DND-41 (cell line): ENCODE measurements around the gene AHR.

Experiments used
- ATAC-seq: fragments of 200-7000 bp; cut with Tn5 transposase; 3 replicates; pipeline ENCODE4 v1.9.1; 2021; ENCODE audit warnings: low read depth; ENCODE audit not compliant: insufficient read depth
- DNase-seq: peaks from one replicate; pipeline ENCODE4 v3.0.0-alpha.2; 2020
- H2AFZ ChIP-seq: 2 replicates; pipeline ENCODE4 v1.6.0; 2012; ENCODE audit warnings: low read depth, low read length
- H3K27ac ChIP-seq: 2 replicates; pipeline ENCODE4 v1.5.1; 2012; ENCODE audit warnings: low read length, inconsistent platforms
- H3K27me3 ChIP-seq: fragments of 200-600 bp; sonication (generic); 2 replicates; pipeline ENCODE4 v1.6.0; 2012; ENCODE audit warnings: low read length, mild to moderate bottlenecking, inconsistent platforms; ENCODE audit not compliant: insufficient read depth, poor library complexity
- H3K36me3 ChIP-seq: 2 replicates; pipeline ENCODE4 v1.5.1; 2012; ENCODE audit warnings: low read length, inconsistent platforms; ENCODE audit not compliant: insufficient read depth
- H3K4me1 ChIP-seq: 2 replicates; pipeline ENCODE4 v1.5.1; 2012; ENCODE audit warnings: mild to moderate bottlenecking, low read length; ENCODE audit not compliant: insufficient read depth
- H3K4me2 ChIP-seq: 2 replicates; pipeline ENCODE4 v1.6.0; 2012; ENCODE audit warnings: mild to moderate bottlenecking, moderate library complexity, low read length, inconsistent platforms; ENCODE audit not compliant: insufficient read depth
- H3K4me3 ChIP-seq, 2 experiments: fragments of 200-600 bp in 1 of 2; shearing (Covaris generic) in 1 of 2; 2 replicates each; pipeline ENCODE4 v1.5.1; 2012 to 2016; ENCODE audit warnings: inconsistent platforms in 2 of 2, low read length in 2 of 2, mild to moderate bottlenecking in 2 of 2, low read depth in 1 of 2, moderate library complexity in 1 of 2
- H3K79me2 ChIP-seq: 2 replicates; pipeline ENCODE4 v1.6.0; 2012; ENCODE audit warnings: low read length, inconsistent platforms; ENCODE audit not compliant: insufficient read depth
- H3K9ac ChIP-seq: 2 replicates; pipeline ENCODE4 v1.6.0; 2012; ENCODE audit warnings: low read depth, mild to moderate bottlenecking, inconsistent platforms, low read length, moderate library complexity
- H3K9me3 ChIP-seq: 2 replicates; pipeline ENCODE4 v1.5.1; 2012; ENCODE audit warnings: low read length, moderate library complexity, mild to moderate bottlenecking, inconsistent platforms; ENCODE audit not compliant: insufficient read depth, severe bottlenecking
- H4K20me1 ChIP-seq: 2 replicates; pipeline ENCODE4 v1.6.0; 2012; ENCODE audit warnings: low read length; ENCODE audit not compliant: insufficient read depth
- EZH2 ChIP-seq: IDR thresholded peaks from 3 replicates; pipeline ENCODE4 v1.6.1; 2012; ENCODE audit warnings: borderline replicate concordance, low read depth, mild to moderate bottlenecking, moderate library complexity, low read length, inconsistent platforms; ENCODE audit not compliant: severe bottlenecking
- TF ChIP-seq, protein P1 (sequence below): IDR thresholded peaks from 2 replicates; pipeline ENCODE4 v1.5.1; 2012; ENCODE audit warnings: borderline replicate concordance, low read length, moderate library complexity, mild to moderate bottlenecking; ENCODE audit not compliant: poor library complexity, severe bottlenecking; ENCODE audit errors: extremely low read depth

The AHR gene

DNA sequence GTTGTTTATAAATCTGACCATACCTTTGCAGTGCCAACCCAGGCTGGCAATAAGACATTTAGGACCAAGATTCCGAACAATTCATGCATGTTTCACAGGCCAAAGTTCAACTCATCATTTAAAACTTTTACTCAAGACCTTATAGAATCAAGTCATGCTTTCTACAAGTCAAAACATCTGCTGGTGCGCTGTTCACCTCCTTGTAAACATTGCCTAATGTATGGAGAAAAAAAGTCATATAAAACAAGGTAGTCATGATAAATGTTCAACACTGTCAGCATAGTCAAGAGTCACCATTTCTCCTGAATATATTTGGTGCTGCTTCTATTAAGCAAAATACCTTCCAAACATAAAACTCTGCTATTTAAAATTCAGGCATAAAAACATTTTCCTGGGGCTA is 42.1 kb upstream of the AHR start:
- no peak for DNase-seq
- H4K20me1 ChIP-seq, result no peaks in the 10 kb centered on the region
- H3K27ac ChIP-seq, result no peak overlapping the region
- H3K9ac ChIP-seq, result no peak overlapping the region
- TF ChIP-seq EZH2, result no peak
- TF ChIP-seq, protein P1, sequence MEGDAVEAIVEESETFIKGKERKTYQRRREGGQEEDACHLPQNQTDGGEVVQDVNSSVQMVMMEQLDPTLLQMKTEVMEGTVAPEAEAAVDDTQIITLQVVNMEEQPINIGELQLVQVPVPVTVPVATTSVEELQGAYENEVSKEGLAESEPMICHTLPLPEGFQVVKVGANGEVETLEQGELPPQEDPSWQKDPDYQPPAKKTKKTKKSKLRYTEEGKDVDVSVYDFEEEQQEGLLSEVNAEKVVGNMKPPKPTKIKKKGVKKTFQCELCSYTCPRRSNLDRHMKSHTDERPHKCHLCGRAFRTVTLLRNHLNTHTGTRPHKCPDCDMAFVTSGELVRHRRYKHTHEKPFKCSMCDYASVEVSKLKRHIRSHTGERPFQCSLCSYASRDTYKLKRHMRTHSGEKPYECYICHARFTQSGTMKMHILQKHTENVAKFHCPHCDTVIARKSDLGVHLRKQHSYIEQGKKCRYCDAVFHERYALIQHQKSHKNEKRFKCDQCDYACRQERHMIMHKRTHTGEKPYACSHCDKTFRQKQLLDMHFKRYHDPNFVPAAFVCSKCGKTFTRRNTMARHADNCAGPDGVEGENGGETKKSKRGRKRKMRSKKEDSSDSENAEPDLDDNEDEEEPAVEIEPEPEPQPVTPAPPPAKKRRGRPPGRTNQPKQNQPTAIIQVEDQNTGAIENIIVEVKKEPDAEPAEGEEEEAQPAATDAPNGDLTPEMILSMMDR, result no peak
- H3K9me3 ChIP-seq, result no peaks in the 10 kb centered on the region
- H3K36me3 ChIP-seq, result no peaks in the 10 kb centered on the region
- H3K4me1 ChIP-seq, result no peaks in the 10 kb centered on the region
- no peaks in the 10 kb centered on the region for H3K79me2 ChIP-seq
- no peaks in the 10 kb centered on the region for H3K27me3 ChIP-seq
- no peak for ATAC-seq
- H2AFZ ChIP-seq, result no peak overlapping the region
- no peak overlapping the region for H3K4me2 ChIP-seq
- H3K4me3 ChIP-seq, result no peak overlapping the region

GRCh38 chr7:17266565-17266964 is 31.9 kb upstream of the AHR start:
- no peaks in the 10 kb centered on the region for H4K20me1 ChIP-seq
- no peaks in the 10 kb centered on the region for H3K4me1 ChIP-seq
- H3K9ac ChIP-seq, result no peak overlapping the region
- H3K4me3 ChIP-seq, result no peak overlapping the region
- H3K36me3 ChIP-seq, result no peaks in the 10 kb centered on the region
- TF ChIP-seq EZH2, result no peak
- TF ChIP-seq, protein P1, result no peak
- no peaks in the 10 kb centered on the region for H3K27me3 ChIP-seq
- no peak overlapping the region for H3K4me2 ChIP-seq
- H3K27ac ChIP-seq, result no peak overlapping the region
- H3K79me2 ChIP-seq, result no peaks in the 10 kb centered on the region
- no peak overlapping the region for H2AFZ ChIP-seq
- ATAC-seq (no peak), DNase-seq (no peak)
- peaks cover 46% of the 10 kb centered on the region for H3K9me3 ChIP-seq

DNA sequence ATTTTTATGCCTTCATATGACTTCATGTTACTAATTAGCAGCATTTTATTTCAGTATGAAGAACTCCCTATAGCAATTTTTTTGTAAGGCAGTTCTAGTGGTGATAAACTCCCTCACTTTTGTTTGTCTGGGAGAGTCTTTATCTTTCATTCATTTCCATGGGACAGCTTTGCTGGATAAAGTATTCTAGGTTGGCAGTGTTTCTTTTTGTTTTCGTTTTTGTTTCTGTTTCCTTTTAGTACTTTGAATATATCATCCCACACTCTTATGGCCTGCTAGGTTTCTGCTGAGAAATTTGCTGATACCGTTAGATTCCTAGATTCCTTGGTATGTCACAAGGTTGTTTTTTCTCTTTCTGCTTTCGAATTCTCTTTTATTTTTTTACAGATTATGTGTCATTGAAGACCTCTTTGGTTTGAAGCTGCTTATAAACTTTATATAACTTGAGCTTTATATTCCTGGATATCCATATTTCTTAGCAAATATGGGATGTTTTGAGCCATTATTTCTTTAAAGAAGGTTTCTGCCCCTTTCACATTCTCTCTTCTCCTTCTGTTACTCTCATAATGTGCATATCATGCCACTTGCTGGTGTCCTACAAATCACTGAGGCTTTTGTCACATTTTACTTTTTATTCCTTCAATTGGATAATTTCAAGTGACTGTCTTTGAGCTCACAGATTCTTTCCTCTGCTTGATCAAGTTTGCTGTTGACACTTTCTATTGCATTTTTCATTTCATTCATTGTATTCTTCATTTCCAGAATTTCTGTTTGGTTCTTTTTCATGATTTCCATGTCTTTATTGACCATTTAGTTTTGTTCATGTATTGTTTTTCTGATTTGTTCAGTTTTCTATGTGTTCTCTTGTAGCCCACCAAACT is 28.9 kb upstream of the AHR start:
- no peak overlapping the region for H3K4me3 ChIP-seq
- H3K4me2 ChIP-seq, result no peak overlapping the region
- H4K20me1 ChIP-seq, result no peaks in the 10 kb centered on the region
- H3K27ac ChIP-seq, result no peak overlapping the region
- no peak overlapping the region for H3K9ac ChIP-seq
- H3K36me3 ChIP-seq, result no peaks in the 10 kb centered on the region
- DNase-seq (no peak), ATAC-seq (no peak)
- H3K79me2 ChIP-seq, result no peaks in the 10 kb centered on the region
- H3K27me3 ChIP-seq, result no peaks in the 10 kb centered on the region
- no peak overlapping the region for H2AFZ ChIP-seq
- H3K4me1 ChIP-seq, result peaks cover 23% of the 10 kb centered on the region
- peaks cover 49% of the 10 kb centered on the region for H3K9me3 ChIP-seq
- TF ChIP-seq, protein P1, result no peak
- no peak for TF ChIP-seq EZH2
